GM11168 (cell line): ENCODE measurements around the gene MEGF9.
"Not testable (repeated sequence)": the region's sequence is repeated elsewhere in the genome, so short reads cannot be mapped to it uniquely, and the experiment has no call there.

Experiments
- in situ Hi-C: fragments of 300-500 bp; cut with MboI; formaldehyde crosslinking; loops from one replicate; pipeline ENCODE4 v1.12.0; 2022; ENCODE audit warnings: low sequenced_read_pairs; ENCODE audit not compliant: unreplicated experiment

Gene MEGF9

DNA sequence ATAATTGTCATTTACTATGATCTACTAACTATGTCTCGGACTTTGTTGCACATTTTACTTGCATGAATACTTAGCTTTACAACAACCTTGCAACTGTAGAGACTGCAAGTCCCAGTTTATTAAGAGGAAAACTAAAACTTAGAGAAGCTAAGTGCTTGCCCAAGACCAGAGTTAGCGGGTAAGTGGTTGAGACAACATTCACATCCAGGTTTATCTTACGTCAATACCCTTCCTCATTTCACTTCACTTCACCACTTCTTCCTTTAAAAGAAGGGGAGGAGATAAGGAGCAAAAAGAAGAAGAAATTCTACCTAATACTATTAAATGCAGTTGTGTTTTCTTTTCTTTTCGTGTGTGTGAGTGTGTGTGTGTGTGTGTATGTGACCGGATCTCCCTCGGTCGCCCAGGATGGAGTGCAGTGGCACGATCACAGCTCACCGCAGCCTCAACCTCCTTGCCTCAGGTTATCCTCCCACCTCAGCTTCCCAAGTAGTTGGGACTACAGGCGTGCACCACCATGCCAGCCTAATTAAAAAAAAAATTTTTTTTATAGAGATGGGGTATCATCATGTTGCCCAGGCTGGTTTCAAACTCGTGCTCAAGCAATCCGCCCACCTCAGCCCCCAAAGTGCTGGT is 37.4 kb downstream of the MEGF9 start:
- in situ Hi-C loops = no loop called here

DNA sequence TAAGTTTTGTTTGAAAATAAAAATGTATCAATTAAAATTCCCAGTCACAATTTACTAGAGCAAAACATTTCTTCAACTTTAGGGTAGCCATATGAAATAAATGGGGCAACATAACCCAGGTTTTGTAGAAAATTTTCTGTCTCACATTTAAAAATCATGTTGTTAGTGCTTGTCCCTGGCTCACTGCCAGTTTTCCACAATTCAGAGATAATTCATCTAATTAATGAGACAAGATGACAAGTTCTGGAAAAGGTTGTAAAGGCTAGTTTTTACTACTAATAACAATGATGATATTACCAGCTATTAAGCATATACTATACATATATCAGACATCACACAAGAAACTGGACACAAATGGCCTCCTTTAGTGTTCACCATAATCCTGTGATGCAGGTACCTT is 45.9 kb downstream of the MEGF9 start:
- in situ Hi-C loops = no loop called here

DNA sequence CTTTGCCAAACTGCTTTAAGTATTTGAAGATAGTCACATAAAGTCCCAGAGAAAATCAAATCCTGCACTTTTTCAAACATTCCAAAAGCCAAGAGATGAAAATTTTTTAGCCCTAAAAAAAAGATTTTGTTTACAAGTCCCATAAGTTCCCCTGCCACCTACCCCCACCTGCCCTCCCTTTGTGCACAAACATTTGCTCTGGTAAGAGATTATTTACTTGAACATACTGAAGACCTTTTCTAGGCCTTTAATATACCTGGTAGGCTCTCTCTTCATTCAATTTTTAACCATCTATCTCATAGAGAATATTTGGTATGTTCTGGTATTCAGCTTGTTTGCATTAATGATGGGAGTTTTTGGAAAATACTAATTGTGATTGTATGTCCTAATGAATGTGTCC is 50.3 kb downstream of the MEGF9 start:
- in situ Hi-C loops = no loop called here

DNA sequence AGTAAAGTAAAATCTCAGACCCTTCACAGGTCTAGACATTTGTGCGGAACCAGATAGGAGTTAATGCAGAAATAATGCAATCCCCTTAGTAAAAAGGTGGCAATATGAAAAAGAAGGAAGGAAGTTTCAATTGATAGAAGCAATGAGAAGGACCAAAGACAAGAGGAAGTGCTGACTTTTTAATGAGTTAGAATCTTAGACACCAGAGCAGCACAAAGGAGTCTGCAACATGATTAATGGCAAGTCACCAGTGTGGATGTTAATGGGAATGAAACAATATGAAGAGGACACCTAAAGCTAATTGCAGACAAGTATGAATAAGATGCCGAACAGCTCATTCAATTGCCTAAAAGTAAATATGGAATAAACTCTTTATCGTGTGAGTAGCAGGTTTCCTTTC is 50.9 kb downstream of the MEGF9 start:
- in situ Hi-C loops = no loop called here

DNA sequence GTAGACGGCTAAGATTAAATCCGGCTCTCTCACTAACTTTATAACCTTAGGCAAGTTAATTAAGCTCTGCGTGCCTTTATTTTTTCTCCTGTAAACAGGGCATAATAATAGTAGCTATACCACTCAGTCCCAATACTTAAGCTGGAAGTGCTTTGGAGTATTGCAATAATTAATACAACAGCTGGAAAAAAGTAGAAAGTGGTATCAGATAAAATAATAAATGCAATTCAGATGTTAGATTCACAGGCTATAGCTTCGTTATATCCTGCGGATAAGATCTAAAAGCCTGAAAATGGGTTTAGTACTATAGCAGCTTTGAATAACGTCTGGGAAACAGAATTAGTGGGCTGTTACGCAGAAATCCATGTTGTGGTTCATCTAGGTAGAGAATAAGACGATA is 51.8 kb downstream of the MEGF9 start:
- in situ Hi-C loops = no loop called here

DNA sequence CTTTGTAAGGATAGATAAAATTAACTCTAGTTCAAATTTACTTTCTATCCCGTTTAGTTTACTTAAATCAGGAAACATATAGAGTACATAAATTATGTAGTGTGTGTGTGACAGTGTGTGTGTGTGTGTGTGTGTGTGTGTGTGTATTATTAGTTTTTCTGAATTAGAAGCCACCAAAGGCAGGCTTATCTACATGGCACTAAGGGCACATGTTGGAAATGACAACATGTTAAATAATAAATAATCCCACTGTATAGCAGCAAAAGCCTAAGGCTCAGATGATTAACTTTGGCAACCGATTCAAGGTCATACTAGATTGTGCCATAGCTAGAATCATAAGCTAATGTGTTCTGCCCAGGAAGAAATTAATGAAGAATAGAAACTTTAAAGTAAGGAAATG is 54.6 kb downstream of the MEGF9 start:
- in situ Hi-C loops = no loop called here

DNA sequence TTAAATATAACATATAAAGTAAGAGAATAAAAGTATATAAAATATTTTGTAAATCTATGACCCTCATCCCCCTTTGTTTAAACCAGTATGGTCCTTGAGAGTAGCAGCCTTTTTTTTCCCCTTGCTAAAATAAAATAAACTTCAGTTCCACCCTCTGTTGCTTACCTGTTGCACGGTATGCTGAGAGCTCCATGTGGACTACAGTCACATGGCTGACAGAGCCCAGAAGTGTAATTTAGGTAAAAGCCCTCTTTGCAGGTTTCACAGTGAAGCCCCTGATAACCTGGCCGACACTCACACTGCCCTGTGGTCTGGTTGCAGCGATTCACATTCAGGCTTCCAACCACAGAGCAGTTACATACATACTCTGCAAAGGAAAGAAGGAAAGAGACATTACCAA is 55.1 kb downstream of the MEGF9 start:
- in situ Hi-C loops = no loop called here

DNA sequence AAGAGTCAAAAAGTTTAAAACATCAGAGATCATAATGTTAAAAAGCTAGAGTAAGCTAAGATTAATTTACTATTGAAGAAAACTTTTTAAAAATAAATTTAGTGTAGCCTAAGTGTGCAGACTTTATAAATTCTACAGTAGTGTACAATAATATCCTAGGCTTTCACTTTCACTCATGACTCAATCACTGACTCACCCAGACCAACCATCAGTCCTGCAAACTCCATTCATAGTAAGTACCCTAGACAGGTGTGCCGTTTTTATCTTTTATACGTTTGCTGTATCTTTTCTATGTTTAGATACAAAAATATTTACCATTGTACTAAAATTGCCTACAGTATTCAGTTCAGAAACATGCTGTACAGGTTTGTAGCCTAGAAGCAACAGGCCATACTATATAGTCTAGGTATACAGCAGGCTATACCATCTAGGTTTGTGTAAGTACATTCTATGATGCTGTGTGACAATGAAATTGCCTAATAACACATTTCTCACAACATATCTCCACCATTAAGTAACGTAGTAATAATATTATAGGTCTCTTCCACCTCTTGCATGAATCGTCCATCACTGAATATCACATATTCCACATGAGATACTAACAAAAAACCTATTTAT is 59.2 kb downstream of the MEGF9 start:
- in situ Hi-C loops = no loop called here

DNA sequence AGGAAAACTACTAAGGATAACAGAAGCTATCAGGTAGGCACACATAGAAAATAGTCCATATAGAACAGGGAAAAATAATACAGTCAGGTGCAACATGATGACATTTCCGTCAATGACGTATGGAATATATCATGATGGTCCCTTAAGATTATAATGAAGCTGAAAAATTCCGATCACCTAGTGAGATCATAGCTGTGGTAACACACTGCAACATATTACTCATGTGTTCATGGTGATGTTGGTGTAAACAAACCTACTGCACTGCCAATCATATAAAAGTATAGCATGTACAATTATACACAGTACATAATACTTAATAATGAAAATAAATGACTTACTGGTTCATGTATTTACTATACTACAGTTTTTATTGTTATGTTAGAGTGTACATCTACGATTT is 60.0 kb downstream of the MEGF9 start:
- in situ Hi-C loops = no loop called here

DNA sequence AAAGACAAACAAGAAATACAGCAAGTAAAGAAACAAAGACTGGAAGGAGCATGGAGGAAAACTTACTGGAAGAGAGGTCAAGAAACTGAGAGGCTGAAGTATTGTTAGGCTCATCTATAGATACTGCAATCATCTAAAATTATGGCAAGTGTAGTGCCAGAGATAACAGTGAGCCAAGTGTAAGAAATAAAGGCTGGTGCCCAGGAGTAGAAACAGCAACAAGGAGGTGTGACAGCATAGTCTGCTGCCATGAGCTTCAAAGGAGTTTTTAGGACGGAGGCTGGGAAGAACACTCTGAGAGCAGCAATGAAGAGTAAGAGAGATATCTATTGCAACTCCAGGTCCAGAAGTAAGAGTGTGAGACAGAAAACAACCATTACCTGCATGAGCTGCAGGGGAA is 60.5 kb downstream of the MEGF9 start:
- in situ Hi-C loops = no loop called here

DNA sequence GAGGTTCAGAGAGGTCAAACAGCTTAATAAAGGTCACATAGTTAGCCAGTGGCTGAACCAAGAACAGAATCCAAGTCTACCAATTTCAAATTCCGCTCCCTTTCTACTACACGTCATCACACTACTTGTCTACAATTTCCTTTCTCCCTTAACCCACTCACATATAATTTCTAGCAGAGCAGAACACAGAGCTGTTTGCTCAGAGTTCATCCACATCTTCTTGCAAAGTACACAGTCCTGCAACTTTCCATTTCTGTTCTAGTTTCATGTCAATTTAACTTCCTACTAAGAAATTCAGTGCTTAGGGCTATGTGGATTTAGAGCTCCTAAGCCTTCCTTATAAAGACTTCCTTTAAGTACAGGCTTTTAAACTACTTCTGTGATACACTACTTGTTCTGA is 61.3 kb downstream of the MEGF9 start:
- in situ Hi-C loops = no loop called here

DNA sequence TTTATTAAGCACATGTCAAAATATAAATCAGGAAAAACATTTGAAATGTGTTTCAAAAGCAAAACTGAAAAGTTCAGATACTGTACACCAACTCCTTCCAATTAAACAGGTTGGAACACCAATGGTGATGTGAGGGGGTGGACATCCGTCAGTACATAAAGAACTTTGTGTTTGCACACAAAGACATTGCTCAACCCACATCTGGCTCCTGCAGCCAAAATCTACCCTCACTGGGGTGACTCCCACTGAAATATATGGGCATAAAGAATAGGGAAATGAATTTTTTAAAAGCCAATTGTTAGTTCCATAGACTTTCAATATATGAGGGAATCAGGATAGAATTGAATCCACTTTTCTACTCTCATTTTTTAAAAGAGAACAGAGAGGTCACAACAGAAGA is 63.9 kb downstream of the MEGF9 start:
- in situ Hi-C loops = no loop called here

DNA sequence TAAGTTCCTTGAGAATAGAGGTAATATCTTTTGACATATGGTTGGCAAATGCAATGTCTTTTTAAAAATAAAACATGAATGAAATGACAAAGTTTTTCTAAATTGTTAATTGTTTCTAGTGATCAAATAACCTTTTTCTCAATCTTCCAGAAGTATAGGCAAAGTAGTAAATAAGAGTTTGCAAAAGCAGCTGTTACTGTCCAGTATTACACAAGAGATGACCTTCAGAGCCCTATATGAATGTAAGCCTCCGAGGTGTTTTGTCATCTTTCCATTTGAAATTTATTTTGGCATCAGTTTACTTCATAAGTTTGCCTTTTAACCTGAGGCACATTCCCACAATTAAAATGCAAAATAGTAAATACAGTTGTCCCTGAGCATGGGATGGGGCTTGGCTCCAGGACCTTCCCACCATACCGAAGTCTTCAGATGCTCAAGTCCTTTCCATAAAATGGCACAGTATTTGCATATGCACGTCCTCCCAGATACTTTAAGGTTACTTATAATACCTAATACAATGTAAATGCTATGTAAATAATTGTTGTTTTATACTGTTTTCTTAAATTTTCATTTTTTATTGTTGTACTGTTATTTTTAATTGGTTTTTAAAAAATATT is 65.6 kb downstream of the MEGF9 start:
- in situ Hi-C loops = no loop called here

DNA sequence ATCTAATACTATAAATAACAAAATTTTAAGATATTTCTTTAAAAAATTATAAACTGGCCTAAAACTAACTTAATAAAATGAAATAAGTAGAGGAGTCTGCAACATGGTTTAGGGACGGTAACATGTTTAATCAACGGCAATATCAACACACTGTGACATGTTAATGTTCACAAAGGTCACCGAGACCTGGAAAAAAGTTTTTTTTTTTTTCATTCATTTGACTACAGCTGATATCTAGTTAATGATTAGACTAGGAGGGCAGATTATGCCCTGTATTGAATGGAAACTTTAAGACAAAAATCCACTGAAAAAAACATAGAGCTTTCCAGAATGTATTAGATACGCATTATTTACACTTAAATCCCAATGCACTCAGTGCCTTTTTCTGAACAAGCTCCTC is 67.3 kb downstream of the MEGF9 start:
- in situ Hi-C loops = no loop called here

DNA sequence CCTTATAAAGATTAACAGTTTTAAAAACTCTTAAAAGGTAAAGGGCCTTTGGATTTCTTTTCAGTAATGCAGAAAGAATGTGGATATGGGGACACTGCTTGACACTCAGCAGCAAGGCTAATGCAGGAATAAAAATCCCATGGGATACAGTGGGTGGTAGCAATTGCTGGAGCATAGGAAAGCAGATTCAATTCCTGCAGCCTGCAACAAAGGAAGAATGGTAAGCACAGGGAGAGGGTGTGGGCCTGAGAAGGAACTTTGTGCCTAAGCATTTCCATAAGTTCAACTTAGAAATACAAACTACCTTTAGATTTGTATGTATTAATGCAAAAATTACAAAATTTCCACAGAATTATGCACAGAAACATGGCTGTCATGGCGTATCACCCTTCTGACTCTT is 68.5 kb downstream of the MEGF9 start:
- in situ Hi-C loops = no loop called here

DNA sequence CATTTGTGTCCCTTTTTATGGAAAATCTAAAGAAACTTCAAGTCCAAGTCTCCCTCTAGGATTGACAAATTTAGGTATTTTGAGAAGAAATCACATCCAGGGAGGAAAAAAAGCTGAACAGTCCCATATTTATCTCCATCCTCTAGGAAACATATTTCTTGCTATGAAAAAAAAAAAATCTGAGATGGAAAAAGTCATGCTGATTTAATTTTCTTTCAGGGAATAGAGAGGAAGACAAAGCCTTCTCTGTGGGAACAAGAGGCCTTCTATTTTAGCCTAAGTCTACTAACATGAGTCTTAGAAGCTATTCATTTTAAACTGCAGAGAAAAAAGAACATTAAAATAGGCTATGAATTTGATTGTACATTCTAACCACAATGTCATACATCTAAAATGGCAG is 71.2 kb downstream of the MEGF9 start:
- in situ Hi-C loops = no loop called here

DNA sequence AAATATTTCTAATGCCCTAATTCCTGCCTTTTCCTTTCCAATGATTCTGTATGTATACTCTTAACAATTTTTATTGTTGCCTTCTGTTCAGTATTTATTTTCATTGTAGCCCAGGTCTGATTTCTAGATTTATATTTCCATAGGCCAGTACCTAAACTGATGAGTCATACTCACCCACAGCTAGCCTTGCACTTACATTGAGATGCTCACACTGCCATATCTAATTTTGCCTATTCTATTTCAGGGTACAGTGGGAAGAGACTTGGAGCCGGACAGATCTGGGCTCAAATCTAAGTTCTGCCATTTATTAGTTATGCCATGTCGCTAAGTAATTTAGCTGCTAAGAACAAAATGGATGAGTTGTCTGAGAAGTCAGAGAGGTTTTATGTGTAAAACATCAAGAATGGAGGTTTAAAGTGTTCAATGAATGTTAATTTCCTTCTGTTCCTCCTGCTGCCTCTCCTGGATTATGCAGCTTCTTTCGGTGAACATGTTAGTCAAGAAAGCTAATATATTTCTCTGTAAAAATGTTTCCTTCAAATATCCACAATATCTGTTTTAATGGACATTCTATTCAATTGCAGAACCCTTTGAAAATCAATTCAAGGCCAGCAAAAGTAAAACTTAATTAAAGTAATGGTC is 72.0 kb downstream of the MEGF9 start:
- in situ Hi-C loops = no loop called here

DNA sequence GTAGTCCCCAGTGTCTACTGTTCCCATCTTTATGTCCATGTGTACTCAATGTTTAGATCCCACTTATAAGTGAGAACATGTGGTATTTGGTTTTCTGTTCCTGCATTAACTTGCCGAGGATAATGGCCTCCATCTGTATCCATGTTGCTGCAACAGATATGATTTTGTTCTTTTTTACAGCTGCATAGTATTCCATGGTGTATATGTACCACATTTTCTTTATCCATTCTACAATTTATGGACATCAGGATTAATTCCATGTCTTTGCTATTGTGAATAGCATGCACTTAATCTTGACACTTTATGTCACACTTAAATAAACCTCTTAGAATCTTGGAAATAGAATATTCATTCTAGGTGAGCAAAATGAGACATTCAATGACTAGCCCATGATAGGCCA is 73.4 kb downstream of the MEGF9 start:
- in situ Hi-C loops = not testable (repeated sequence)

DNA sequence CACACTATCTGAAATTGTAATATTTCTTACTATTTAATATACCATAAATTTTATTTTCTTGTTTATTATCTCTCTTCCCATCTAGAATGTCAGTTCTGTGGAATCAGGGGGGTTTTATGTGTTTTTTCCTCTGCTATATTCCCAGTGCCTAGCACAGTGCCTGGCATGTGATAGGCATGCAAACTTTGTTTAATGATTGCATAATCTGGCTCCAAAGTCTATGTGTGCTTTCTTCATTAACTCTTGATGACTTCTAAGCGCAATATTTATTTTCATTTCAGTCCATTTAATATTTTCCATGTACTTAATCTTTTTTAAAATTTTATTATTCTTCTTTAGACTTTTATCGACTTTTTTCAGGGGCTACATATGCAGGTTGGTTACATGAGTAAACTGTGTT is 73.9 kb downstream of the MEGF9 start:
- in situ Hi-C loops = no loop called here

DNA sequence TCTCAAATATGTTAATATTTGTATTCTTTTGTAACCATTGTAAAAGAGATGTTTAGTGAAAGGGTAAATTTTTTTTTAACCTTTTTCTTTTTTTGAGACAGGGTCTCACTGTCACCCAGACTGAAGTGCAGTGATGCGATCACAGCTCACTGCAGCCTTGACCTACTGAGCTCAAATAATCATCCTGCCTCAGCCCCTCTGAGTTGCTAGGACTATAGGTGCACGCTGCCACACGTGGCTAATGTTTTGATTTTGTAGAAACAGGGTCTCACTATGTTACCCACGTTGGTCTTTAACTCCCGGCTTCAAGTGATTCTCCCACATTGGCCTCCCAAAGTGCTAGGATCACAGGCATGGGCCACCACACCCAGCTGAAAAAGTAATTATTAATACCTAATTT is 76.4 kb downstream of the MEGF9 start:
- in situ Hi-C loops = no loop called here

DNA sequence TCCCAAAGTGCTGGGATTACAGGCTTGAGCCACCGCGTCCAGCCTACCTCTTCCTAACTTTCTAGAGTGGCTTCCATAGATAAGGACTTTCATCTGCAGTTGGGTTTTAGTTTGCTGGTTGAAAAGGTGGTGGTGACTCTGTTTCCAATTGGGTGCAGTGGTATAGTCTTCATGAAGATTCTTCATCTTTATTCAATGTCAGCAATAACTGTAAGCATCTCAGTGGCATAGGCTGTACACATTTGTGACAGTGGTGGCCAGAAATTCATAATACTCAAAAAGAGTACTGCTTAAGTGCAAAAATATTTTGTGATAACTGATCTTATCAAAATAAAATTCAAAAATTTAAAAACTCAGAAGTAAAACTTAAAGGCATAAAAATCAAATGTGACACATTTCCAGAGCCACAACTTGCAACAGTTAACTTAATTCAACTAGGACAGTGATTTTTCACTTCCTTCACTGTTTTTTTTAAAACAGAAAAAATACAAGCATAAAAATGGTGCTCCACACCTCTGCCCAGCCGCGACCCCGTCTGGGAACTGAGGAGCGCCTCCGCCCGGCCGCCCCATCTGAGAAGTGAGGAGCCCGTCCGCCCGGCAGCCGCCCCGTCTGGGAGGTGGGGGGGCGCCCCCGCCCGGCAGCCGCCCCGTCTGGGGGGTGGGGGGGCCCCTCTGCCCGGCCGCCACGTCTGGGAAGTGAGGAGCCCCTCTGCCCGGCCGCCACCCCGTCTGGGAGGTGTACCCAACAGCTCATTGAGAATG is 77.9 kb downstream of the MEGF9 start:
- in situ Hi-C loops = no loop called here
